Activated CD4-positive, alpha-beta T cell treated with anti-CD3 and anti-CD28 coated beads, Interleukin-2, amount 10 ng/mL, durations not matched to agents 7 days and 5 days (primary cell): ENCODE measurements around the gene MAP3K14. TPM values are rescaled to one million over a fixed set of nuclear protein-coding genes. Genes with fewer than 3 reads are reported as not detected.
"Not testable (repeated sequence)": the region's sequence is repeated elsewhere in the genome, so short reads cannot be mapped to it uniquely, and the experiment has no call there.

Experiments
- CTCF ChIA-PET: fragments of 350-600 bp; sonication (Branson Sonifier 250); formaldehyde crosslinking; loops from one replicate; lab custom pipeline; 2021; ENCODE audit warnings: antibody characterized with exemption; lab: Charles Lee
- POLR2A ChIA-PET: fragments of 350-600 bp; sonication (Branson Sonifier 250); formaldehyde crosslinking; loops from one replicate; lab custom pipeline; 2021; ENCODE audit warnings: antibody characterized with exemption; lab: Charles Lee
- DNase-seq: peaks from one replicate; pipeline ENCODE4 v3.0.0-alpha.2; 2020
- H3K27ac Mint-ChIP-seq: one replicate; pipeline ENCODE4 v1.8.0; 2021; ENCODE audit warnings: mild to moderate bottlenecking, moderate library complexity, mixed read lengths
- H3K27me3 Mint-ChIP-seq: one replicate; pipeline ENCODE4 v1.8.0; 2021; ENCODE audit warnings: mixed read lengths
- H3K36me3 Mint-ChIP-seq: one replicate; pipeline ENCODE4 v1.8.0; 2021; ENCODE audit warnings: low read depth, mixed read lengths
- H3K4me1 Mint-ChIP-seq: one replicate; pipeline ENCODE4 v1.8.0; 2021; ENCODE audit warnings: mixed read lengths
- H3K4me3 Mint-ChIP-seq: one replicate; pipeline ENCODE4 v1.8.0; 2021; ENCODE audit warnings: mild to moderate bottlenecking, moderate library complexity, mixed read lengths
- H3K9me3 Mint-ChIP-seq: one replicate; pipeline ENCODE4 v1.8.0; 2021; ENCODE audit warnings: mixed read lengths
- total RNA-seq, 2 experiments: library from RNA; stranded (reverse); gene quantifications; one replicate each; pipeline ENCODE4 v1.2.3, GENCODE V29; 2021

MAP3K14 gene
- total RNA-seq, 2 experiments from 2014 or later: 25.8 to 26.0 TPM

DNA sequence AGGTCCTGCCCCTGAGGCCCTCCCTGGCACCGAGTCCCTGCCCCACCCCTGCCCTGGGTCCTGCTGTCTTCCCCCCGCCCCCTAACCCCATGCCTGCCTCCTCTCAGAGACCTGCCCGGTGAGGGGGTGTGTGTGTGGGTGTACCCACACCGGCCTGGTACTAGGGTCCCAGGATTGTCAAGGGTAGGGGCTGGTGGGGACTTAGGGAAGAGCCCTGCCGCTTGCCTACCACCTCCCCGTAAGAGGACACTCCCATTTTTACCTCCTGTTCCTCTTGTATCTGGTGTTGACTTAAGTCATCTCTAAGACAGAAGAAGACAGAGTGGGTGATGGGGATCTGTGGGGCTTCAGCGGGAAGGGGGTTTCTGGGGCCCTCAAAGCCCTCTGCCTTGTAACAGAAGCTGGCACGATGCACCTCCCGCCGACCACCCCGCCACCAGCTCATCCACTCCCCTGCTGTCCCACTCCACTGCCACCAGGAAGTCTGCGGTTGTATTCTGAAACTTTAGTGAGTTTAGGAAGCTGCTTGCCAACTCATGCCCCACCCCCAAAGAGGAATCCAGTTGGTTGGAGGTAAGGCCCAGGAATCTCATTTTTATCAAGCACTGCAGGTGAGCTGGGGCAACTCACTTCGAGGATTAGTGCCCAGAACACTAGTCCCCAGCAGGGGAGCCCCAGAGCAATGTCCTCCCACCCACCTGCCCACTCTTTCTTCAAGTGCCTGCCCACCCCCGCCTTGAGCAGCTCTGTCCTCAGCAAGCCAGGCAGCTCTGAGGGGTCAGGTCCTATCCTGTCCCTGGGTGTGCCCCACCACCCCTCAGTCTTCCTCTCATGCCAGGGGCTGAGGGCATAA lies 60.5 kb downstream of the MAP3K14 start:
- H3K9me3 Mint-ChIP-seq: no peaks in the 10 kb centered on the region
- peak; percentile 26 for DNase-seq
- H3K4me1 Mint-ChIP-seq: peaks cover 54% of the 10 kb centered on the region
- no peaks in the 10 kb centered on the region for H3K27me3 Mint-ChIP-seq
- CTCF ChIA-PET: interaction anchor here (0.9 to 5.0 kb wide), 12 partner anchors 8 to 129 kb away, joined by 3 to 21 read pairs (median 4); partner anchors contain the start of genes ACBD4 and MAP3K14
- no peak overlapping the region for H3K4me3 Mint-ChIP-seq
- peaks cover 8% of the 10 kb centered on the region for H3K36me3 Mint-ChIP-seq
- POLR2A ChIA-PET: no interaction called here
- H3K27ac Mint-ChIP-seq: peak overlapping the region; percentile 75

DNA sequence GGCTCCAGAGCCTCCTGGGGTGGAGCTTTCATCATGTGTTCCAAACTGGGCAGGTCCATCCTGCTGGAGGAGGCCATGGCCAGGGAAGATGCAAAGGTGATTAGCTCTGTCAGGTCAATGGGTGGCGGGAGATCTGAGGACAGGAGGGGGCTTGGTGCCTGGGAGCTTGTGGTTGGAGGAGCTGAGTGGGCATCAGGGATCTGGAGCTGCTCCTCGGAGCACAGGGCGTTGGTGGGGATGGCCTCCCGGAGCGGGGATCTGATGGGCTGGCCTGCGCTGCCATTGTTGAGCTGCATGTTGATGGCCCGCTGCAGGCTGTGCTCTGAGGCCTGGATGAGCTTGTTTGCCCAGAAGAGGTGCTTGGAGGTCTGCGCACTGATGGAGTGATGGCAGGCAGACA lies 61.5 kb downstream of the MAP3K14 start:
- Mint-ChIP-seq H3K4me1 (peaks cover 53% of the 10 kb centered on the region), H3K36me3 (peaks cover 15% of the 10 kb centered on the region), H3K9me3 (no peaks in the 10 kb centered on the region), H3K4me3 (no peak overlapping the region), H3K27ac (peak overlapping the region; percentile 34), H3K27me3 (no peaks in the 10 kb centered on the region)
- ChIA-PET POLR2A (interaction anchor here (0.6 kb wide), 1 partner anchor 134 kb away, joined by 3 read pairs; no protein-coding TSS in a partner anchor), CTCF (interaction anchor here (0.8 to 5.0 kb wide), 13 partner anchors 9 to 139 kb away, joined by 3 to 21 read pairs (median 6); partner anchors contain the start of gene ACBD4)
- DNase-seq: no peak

DNA sequence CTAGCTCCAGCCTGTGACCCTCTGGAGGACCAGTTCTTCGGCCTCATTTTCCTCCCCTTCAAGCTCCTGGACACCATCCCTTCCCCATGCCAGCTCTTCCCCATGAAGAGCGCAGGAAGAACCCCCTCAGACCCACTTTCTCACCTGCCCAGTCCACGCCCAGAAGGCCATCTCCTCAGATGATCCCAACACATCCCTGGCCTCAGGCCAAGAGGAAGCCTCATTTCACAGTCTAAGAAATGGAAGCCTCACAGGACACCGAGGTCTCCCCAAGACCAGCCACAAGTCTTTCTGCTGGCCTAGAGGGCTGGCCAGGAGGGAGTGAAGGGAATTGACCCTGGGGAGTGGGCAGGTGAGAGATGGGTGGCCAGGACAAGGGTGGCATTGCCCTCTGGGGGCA lies 62.9 kb downstream of the MAP3K14 start:
- H3K9me3 Mint-ChIP-seq: no peaks in the 10 kb centered on the region
- peaks cover 23% of the 10 kb centered on the region for H3K36me3 Mint-ChIP-seq
- DNase-seq: no peak
- peaks cover 61% of the 10 kb centered on the region for H3K4me1 Mint-ChIP-seq
- no peaks in the 10 kb centered on the region for H3K27me3 Mint-ChIP-seq
- no peak overlapping the region for H3K4me3 Mint-ChIP-seq
- no peak overlapping the region for H3K27ac Mint-ChIP-seq
- ChIA-PET POLR2A (no interaction called here), CTCF (interaction anchor here (0.9 to 5.0 kb wide), 7 partner anchors 12 to 119 kb away, joined by 3 to 21 read pairs (median 6); partner anchors contain the start of gene ACBD4)

DNA sequence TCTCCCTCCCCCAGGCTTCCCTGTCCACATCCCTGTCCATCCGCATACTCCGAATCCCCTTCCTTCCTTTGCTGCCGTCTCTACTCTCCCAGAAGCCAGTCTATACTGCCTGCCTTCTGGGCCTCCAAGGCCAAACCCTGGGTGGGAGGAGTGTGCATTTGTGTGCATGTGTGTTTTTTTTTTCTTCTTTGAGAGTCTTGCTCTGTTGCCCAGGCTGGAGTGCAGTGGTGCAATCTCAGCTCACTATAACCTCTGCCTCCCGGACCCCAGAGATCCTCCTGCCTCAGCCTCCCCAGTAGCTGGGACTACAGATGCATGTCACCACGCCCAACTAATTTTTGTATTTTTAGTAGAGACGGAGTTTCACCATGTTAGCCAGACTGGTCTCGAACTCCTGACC lies 63.6 kb downstream of the MAP3K14 start:
- Mint-ChIP-seq H3K27ac (peak overlapping the region; percentile 47), H3K36me3 (peaks cover 30% of the 10 kb centered on the region), H3K4me1 (peaks cover 66% of the 10 kb centered on the region)
- H3K27me3 Mint-ChIP-seq, DNase-seq, H3K9me3 Mint-ChIP-seq, H3K4me3 Mint-ChIP-seq, POLR2A ChIA-PET: not testable (repeated sequence)
- CTCF ChIA-PET: interaction anchor here (0.7 to 5.0 kb wide), 6 partner anchors 13 to 266 kb away, joined by 3 to 21 read pairs (median 6); partner anchors contain the start of gene ACBD4

DNA sequence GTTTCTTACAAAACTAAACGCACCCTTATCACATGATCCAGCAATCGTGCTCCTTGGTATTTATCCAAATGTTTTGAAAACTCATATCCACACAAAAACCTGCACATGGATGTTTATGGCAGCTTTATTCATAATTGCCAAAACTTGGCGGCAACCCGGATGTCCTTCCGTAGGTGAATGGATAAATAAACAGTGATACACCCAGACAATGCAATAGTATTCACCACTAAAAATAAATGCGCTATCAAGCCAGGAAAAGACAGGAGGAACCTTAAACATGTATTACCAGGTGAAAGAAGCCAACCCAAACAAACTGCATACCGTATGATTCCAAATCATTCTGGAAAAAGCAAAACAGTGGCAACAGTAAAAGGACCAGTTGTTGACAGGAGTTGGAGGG lies 64.9 kb downstream of the MAP3K14 start:
- H3K9me3 Mint-ChIP-seq: no peaks in the 10 kb centered on the region
- peaks cover 34% of the 10 kb centered on the region for H3K36me3 Mint-ChIP-seq
- H3K27me3 Mint-ChIP-seq: no peaks in the 10 kb centered on the region
- H3K4me1 Mint-ChIP-seq: peaks cover 64% of the 10 kb centered on the region
- no peak overlapping the region for H3K27ac Mint-ChIP-seq
- CTCF ChIA-PET: interaction anchor here (0.7 to 2.0 kb wide), 2 partner anchors 15 to 33 kb away, joined by 3 to 6 read pairs; no protein-coding TSS in a partner anchor
- H3K4me3 Mint-ChIP-seq: no peak overlapping the region
- POLR2A ChIA-PET: no interaction called here
- no peak for DNase-seq

DNA sequence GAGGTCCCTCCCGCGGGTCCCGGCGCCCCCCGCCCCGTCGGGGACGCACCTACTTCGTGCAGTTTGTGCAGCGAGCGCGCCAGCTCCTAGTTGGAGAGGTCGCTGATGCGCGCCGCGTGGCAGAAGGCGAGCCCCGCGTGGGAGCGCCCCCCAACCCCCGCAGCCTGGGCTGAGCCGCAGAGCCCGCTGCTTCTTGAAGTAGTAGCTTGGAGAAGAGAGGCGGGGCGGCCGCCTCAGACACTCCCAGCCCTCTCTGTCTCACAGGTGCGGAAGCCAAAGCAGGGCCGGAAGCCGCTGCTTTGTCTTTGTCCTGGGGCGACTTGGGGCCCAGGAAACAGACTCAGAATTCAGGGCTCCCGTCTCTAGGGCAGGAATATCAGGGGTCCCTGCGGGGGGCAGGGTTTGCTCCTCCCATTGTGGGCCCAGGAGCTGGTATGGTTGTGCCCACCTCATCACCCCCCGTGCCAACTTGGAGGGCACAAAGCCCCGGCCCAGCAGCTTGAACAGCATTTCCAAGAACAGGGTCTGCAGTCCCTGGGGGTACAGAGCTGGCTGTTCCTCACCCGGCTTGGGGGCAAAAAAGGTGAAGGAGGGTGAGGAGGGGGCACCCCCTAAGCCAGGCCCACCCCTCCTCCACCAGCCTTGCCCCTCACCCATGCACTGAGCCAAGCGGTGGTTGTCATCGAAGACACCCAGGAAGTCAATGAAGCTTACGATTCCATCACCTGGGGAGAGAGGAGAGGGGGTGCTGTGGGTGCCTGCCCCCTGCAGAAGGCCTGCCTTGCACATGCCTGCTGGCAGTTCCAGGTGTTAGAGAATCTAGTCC lies 68.5 kb downstream of the MAP3K14 start:
- H3K36me3 Mint-ChIP-seq: peaks cover 61% of the 10 kb centered on the region
- CTCF ChIA-PET: interaction anchor here (0.7 to 5.1 kb wide), 10 partner anchors 8 to 51 kb away, joined by 3 to 39 read pairs (median 4); no protein-coding TSS in a partner anchor

DNA sequence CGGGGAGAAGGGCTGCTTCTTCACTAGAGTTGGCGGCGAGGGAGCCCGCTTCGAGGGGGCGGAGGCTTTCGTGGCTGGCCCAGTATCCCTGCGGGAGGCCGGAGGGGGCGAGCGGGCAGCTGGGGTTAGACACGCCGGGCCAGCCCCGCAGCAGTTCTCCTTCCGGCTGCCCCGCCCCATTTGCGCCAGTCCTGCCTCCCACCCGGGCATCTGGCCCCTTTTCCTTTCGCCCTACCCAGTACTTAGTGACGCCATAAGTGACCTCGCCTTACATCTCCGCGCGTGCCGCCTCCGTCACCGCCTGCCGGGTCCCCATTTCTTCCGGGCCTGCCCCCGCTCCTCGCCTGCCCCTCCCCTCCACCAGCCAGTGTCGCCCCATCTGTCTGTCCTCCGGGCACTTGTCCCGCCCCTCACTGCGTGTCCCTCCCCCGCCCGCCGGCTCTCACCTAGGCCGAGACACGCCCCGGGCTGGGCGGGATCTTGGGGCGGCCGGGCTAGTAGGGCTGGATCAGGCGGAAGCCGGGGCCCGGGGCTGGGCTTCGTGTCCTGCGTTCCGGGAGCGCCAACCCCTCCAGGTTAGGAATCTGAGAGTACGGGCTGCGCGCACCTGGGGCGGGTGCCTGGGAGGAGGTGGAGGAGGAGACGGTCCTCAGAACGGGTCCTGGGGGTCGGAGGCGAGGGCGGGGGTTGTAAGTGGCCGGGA lies 69.2 kb downstream of the MAP3K14 start:
- peak overlapping the region; percentile 83 for H3K4me3 Mint-ChIP-seq
- CTCF ChIA-PET: interaction anchor here (0.9 to 5.1 kb wide), 13 partner anchors 12 to 112 kb away, joined by 3 to 39 read pairs (median 4); partner anchors contain the start of gene ACBD4
- no peaks in the 10 kb centered on the region for H3K27me3 Mint-ChIP-seq
- POLR2A ChIA-PET: interaction anchor here (0.6 to 1.2 kb wide), 3 partner anchors 18 to 29 kb away, joined by 3 to 5 read pairs (median 3); no protein-coding TSS in a partner anchor
- peaks cover 71% of the 10 kb centered on the region for H3K4me1 Mint-ChIP-seq
- peak overlapping the region; percentile 92 for H3K27ac Mint-ChIP-seq
- peaks cover 69% of the 10 kb centered on the region for H3K36me3 Mint-ChIP-seq
- peak; percentile 97 for DNase-seq
- no peaks in the 10 kb centered on the region for H3K9me3 Mint-ChIP-seq

More for the DNA sequence above, 68.5 kb downstream of the MAP3K14 start:
- no peaks in the 10 kb centered on the region for H3K27me3 Mint-ChIP-seq
- POLR2A ChIA-PET: interaction anchor here (0.6 to 1.2 kb wide), 6 partner anchors 19 to 149 kb away, joined by 3 to 5 read pairs (median 4); no protein-coding TSS in a partner anchor
- no peaks in the 10 kb centered on the region for H3K9me3 Mint-ChIP-seq
- peaks cover 73% of the 10 kb centered on the region for H3K4me1 Mint-ChIP-seq
- DNase-seq: peak; percentile 89
- peak overlapping the region; percentile 83 for H3K4me3 Mint-ChIP-seq
- H3K27ac Mint-ChIP-seq: peak overlapping the region; percentile 95

DNA sequence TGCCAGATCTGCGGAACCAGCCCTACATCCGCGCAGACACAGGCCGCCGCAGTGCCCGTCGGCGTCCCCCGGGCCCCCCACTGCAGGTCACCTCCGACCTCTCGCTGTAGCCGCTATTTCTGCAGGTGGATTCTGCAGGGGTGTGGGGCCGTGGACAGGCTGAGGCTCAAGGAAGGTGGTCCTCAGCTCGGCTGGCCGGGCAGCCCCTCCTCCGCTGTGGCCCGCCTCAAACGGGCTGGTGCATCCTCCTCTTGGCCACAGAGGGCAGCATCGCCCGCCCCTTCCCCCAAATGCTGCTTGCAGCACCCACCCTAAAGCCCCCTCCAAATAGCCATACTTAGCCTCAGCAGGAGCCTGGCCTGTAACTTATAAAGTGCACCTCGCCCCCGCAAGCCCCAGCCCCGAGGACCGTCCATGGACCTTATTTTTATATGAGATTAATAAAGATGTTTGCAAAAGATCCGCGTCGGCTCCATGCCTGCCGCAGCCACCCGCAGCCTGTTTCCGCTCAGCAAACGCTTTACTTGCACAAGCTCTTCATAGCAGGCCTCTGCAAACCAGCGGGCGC lies 69.9 kb downstream of the MAP3K14 start:
- Mint-ChIP-seq H3K36me3 (peaks cover 74% of the 10 kb centered on the region), H3K27ac (peak overlapping the region; percentile 92), H3K4me3 (peak overlapping the region; percentile 83), H3K27me3 (no peaks in the 10 kb centered on the region), H3K4me1 (peaks cover 72% of the 10 kb centered on the region), H3K9me3 (no peaks in the 10 kb centered on the region)
- DNase-seq: peak; percentile 81
- CTCF ChIA-PET: interaction anchor here (1.0 to 5.1 kb wide), 12 partner anchors 12 to 112 kb away, joined by 3 to 39 read pairs (median 4); partner anchors contain the start of genes ACBD4 and FMNL1
- POLR2A ChIA-PET: no interaction called here

DNA sequence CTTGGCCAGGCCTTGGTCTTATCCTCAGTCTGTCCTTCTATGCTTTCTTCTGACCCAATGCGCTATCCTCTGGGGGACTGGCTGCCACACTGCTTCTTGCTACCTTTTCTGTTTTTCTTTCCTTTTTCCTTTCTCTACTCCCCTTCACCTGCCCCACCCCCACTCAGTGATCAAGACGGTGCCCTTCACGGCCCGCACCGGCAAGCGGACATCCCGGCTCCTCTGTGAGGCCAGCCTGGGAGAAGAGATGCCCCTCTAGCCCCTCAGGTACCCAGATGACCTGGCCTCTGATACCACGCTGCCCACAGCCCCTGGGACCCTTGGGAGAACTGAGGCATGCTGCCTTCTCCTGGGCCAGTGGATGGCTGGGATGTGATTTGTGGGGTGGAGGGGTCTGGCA lies 70.5 kb downstream of the MAP3K14 start:
- ChIA-PET CTCF (interaction anchor here (0.6 to 5.1 kb wide), 9 partner anchors 14 to 111 kb away, joined by 3 to 39 read pairs (median 4); partner anchors contain the start of genes ACBD4 and FMNL1), POLR2A (no interaction called here)
- Mint-ChIP-seq H3K27me3 (no peaks in the 10 kb centered on the region), H3K36me3 (peaks cover 71% of the 10 kb centered on the region), H3K4me3 (peak overlapping the region; percentile 83), H3K27ac (peak overlapping the region; percentile 92), H3K4me1 (peaks cover 70% of the 10 kb centered on the region), H3K9me3 (no peaks in the 10 kb centered on the region)
- no peak for DNase-seq

DNA sequence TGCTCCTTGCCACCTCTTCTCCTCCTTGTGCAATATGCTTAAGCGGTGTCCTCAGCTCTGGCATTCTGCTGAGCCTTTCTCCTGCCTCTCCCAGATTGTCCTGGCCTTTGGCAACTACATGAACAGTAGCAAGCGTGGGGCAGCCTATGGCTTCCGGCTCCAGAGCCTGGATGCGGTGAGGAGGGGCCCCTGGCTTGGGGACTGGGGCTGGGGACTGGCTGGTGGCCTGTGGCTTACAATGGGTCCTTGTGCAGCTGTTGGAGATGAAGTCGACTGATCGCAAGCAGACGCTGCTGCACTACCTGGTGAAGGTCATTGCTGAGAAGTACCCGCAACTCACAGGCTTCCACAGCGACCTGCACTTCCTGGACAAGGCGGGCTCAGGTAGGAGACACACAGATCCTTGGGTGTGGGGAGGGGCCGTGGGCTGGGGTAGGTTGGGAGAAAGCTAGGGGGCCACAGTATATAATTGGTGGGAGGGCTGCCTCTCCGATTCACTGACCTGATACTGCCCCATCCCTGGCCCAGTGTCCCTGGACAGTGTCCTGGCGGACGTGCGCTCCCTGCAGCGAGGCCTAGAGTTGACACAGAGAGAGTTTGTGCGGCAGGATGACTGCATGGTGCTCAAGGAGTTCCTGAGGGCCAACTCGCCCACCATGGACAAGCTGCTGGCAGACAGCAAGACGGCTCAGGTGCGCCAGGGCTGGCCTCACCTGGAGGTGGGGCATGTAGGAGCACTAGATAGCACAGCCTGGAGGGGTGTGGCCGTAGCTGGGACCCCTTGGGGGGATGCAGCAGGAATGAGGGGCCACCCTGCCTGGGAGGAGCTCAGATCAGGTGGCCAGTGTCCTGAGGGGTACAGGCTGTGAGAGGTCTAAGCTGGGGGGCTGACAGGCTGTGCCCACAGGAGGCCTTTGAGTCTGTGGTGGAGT lies 71.8 kb downstream of the MAP3K14 start:
- CTCF ChIA-PET: interaction anchor here (0.6 to 5.1 kb wide), 6 partner anchors 9 to 110 kb away, joined by 3 to 39 read pairs (median 4); partner anchors contain the start of gene ACBD4
- H3K9me3 Mint-ChIP-seq: no peaks in the 10 kb centered on the region
- H3K4me1 Mint-ChIP-seq: peaks cover 60% of the 10 kb centered on the region
- POLR2A ChIA-PET: no interaction called here
- no peak overlapping the region for H3K4me3 Mint-ChIP-seq
- peaks cover 74% of the 10 kb centered on the region for H3K36me3 Mint-ChIP-seq
- DNase-seq: no peak
- H3K27ac Mint-ChIP-seq: peak overlapping the region; percentile 60
- H3K27me3 Mint-ChIP-seq: no peaks in the 10 kb centered on the region
